ENCODE data around the gene EXOSC2. TPM values are rescaled to one million over a fixed set of nuclear protein-coding genes. Genes with fewer than 3 reads are reported as not detected.

Gene EXOSC2
- total RNA-seq, 1 donor from 2014 or later = 23.0 TPM

GRCh38 chr9:130741831-130742449, 48.4 kb downstream of the EXOSC2 start:
- Histone ChIP-seq H3K9me3 (no peaks in the 10 kb centered on the region), H3K36me3 (no peaks in the 10 kb centered on the region), H3K27ac (no peak overlapping the region), H3K4me1 (no peaks in the 10 kb centered on the region), H3K27me3 (no peaks in the 10 kb centered on the region), H3K4me3 (no peak overlapping the region)
- intact Hi-C loops (cut with DNase I) = no loop called here
- TF ChIP-seq CTCF (IDR thresholded peaks at IDR 0.05) = no peak
- DNase-seq = no peak
- no peak for ATAC-seq

- H3K9me3 ChIP-seq = no peaks in the 10 kb centered on the region
- H3K27ac ChIP-seq = no peak overlapping the region
- no peaks in the 10 kb centered on the region for H3K4me1 ChIP-seq
- no peak for TF ChIP-seq CTCF (IDR thresholded peaks at IDR 0.05)
- H3K27me3 ChIP-seq = no peaks in the 10 kb centered on the region
- no peak for ATAC-seq
- no peak for DNase-seq
- intact Hi-C loops (cut with DNase I) = no loop called here
- H3K4me3 ChIP-seq = no peak overlapping the region
- H3K36me3 ChIP-seq = no peaks in the 10 kb centered on the region
These were observed 50.1 kb downstream of the EXOSC2 start for GRCh38 chr9:130743656-130744055.

GRCh38 chr9:130745210-130745800, 51.7 kb downstream of the EXOSC2 start:
- Histone ChIP-seq H3K9me3 (no peaks in the 10 kb centered on the region), H3K27ac (no peak overlapping the region), H3K4me3 (no peak overlapping the region), H3K4me1 (no peaks in the 10 kb centered on the region), H3K36me3 (no peaks in the 10 kb centered on the region), H3K27me3 (no peaks in the 10 kb centered on the region)
- intact Hi-C loops (cut with DNase I) = no loop called here
- TF ChIP-seq CTCF (IDR thresholded peaks at IDR 0.05) = no peak
- no peak for DNase-seq
- ATAC-seq = no peak

GRCh38 chr9:130745829-130746228, 52.2 kb downstream of the EXOSC2 start:
- no peaks in the 10 kb centered on the region for H3K36me3 ChIP-seq
- no peaks in the 10 kb centered on the region for H3K27me3 ChIP-seq
- no peaks in the 10 kb centered on the region for H3K9me3 ChIP-seq
- no peak overlapping the region for H3K4me3 ChIP-seq
- TF ChIP-seq CTCF (IDR thresholded peaks at IDR 0.05) = no peak
- H3K4me1 ChIP-seq = no peaks in the 10 kb centered on the region
- no peak overlapping the region for H3K27ac ChIP-seq
- DNase-seq (no peak), ATAC-seq (no peak)
- intact Hi-C loops (cut with DNase I) = no loop called here

- ATAC-seq = no peak
These were observed 53.0 kb downstream of the EXOSC2 start for GRCh38 chr9:130746434-130747212.

More at GRCh38 chr9:130746434-130747212, 53.0 kb downstream of the EXOSC2 start:
- Histone ChIP-seq H3K9me3 (no peaks in the 10 kb centered on the region), H3K4me1 (no peaks in the 10 kb centered on the region), H3K36me3 (no peaks in the 10 kb centered on the region), H3K27ac (no peak overlapping the region), H3K4me3 (no peak overlapping the region), H3K27me3 (no peaks in the 10 kb centered on the region)
- DNase-seq = no peak
- intact Hi-C loops (cut with DNase I) = no loop called here
- no peak for TF ChIP-seq CTCF (IDR thresholded peaks at IDR 0.05)
